Measurements from ENCODE around the gene PSD.
A peak's percentile ranks its signal among the peaks of the same experiment; 100 is the strongest.

The PSD gene

DNA sequence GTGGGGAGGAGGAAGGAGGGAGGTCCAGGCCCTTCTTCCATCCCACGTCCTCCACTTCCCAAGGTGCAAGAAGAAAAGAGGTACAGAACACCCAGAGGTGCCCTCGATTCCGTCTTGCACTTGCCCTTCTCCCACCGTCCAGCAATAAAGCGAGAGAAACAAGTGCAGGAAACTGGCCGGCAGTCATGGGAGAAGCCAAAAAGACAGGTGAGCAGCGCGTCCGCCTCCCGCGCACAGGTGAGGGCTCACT is 31.5 kb upstream of the PSD start:
- Histone ChIP-seq H3K4me1 (ENCODE audit: control insufficient read depth, low read length) (peaks cover 28% of the 10 kb centered on the region), H3K4me2 (ENCODE audit: low read length) (peak overlapping the region; percentile 81)

DNA sequence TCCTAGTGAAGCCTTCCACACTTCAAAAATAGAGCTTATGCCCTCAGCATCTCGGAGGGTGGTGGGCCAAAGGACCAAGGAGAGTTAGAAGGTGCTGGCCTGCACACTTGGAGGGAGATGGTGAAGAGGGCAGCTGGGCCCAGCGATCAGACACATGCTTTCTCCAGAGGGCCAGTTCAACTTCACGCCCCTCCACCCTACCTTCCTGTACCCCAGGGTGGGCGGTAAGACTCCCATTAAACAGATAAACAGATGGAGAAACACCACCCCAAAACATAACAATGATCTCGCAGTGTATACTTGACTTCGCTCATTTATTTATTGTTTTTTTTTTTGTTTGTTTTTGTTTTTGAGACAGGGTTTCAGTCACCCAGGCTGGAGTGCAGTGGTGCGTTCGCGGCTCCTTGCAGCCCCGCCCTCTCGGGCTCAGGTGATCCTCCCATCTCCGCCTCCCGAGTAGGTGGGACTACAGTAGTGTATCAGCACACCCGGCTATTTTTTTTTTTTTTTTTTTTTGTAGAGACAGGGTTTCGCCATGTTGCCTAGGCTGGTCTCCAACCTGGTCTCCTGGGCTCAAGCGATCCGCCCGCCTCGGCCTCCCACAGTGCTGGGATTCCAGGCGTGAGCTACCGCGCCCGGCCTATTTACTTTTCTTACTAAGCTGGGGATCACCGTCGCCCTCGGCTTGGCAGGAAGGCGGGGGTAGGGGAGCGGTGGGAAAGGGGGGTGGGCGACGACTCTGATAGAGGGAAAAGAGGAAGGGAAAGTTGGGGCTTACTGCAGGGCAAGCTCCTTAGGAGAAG is 30.9 kb upstream of the PSD start:
- no peaks in the 10 kb centered on the region for H3K9me2 ChIP-seq (replicated peaks; ENCODE audit: control insufficient read depth, low read length)
- no peaks in the 10 kb centered on the region for H3K9me3 ChIP-seq (ENCODE audit: control insufficient read depth, insufficient read depth, low read length)
- H3F3A ChIP-seq (ENCODE audit: control insufficient read depth, insufficient read depth): peaks cover 2% of the 10 kb centered on the region; the same call in 1 of the 2 replicates
- peaks cover 29% of the 10 kb centered on the region for H3K36me3 ChIP-seq (ENCODE audit: control insufficient read depth, low read length)
- H3K4me2 ChIP-seq (ENCODE audit: low read length): peak overlapping the region; percentile 81
- H3K27ac ChIP-seq (ENCODE audit: low read depth, low read length): peak overlapping the region; percentile 86
- peaks cover 3% of the 10 kb centered on the region; the same call in 1 of the 2 replicates for H4K20me1 ChIP-seq (ENCODE audit: control insufficient read depth, insufficient read depth, low read depth, low read length)
- peaks cover 28% of the 10 kb centered on the region for H3K4me1 ChIP-seq (ENCODE audit: control insufficient read depth, low read length)
- no peaks in the 10 kb centered on the region for H3K27me3 ChIP-seq (ENCODE audit: control insufficient read depth, low read length)
- peaks cover 32% of the 10 kb centered on the region for H3K79me2 ChIP-seq (ENCODE audit: control insufficient read depth, low read length)
- TF ChIP-seq EZH2phosphoT487 (IDR thresholded peaks at IDR 0.05; ENCODE audit: borderline replicate concordance, low read length): no peak
- TF ChIP-seq, protein P1, sequence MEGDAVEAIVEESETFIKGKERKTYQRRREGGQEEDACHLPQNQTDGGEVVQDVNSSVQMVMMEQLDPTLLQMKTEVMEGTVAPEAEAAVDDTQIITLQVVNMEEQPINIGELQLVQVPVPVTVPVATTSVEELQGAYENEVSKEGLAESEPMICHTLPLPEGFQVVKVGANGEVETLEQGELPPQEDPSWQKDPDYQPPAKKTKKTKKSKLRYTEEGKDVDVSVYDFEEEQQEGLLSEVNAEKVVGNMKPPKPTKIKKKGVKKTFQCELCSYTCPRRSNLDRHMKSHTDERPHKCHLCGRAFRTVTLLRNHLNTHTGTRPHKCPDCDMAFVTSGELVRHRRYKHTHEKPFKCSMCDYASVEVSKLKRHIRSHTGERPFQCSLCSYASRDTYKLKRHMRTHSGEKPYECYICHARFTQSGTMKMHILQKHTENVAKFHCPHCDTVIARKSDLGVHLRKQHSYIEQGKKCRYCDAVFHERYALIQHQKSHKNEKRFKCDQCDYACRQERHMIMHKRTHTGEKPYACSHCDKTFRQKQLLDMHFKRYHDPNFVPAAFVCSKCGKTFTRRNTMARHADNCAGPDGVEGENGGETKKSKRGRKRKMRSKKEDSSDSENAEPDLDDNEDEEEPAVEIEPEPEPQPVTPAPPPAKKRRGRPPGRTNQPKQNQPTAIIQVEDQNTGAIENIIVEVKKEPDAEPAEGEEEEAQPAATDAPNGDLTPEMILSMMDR (IDR thresholded peaks at IDR 0.05; ENCODE audit: low read depth, low read length, poor library complexity, severe bottlenecking): no peak
- peak overlapping the region; percentile 93 for H3K4me3 ChIP-seq (ENCODE audit: low read length)

More for the DNA sequence above, 31.5 kb upstream of the PSD start:
- Histone ChIP-seq H3K27ac (ENCODE audit: low read depth, low read length) (peak overlapping the region; percentile 86), H3K9me2 (replicated peaks; ENCODE audit: control insufficient read depth, low read length) (no peaks in the 10 kb centered on the region), H3F3A (ENCODE audit: control insufficient read depth, insufficient read depth) (peaks cover 2% of the 10 kb centered on the region; the same call in 1 of the 2 replicates), H3K4me3 (ENCODE audit: low read length) (peak overlapping the region; percentile 93), H3K79me2 (ENCODE audit: control insufficient read depth, low read length) (peaks cover 32% of the 10 kb centered on the region), H3K36me3 (ENCODE audit: control insufficient read depth, low read length) (peaks cover 29% of the 10 kb centered on the region), H3K9me3 (ENCODE audit: control insufficient read depth, insufficient read depth, low read length) (no peaks in the 10 kb centered on the region), H3K27me3 (ENCODE audit: control insufficient read depth, low read length) (no peaks in the 10 kb centered on the region), H4K20me1 (ENCODE audit: control insufficient read depth, insufficient read depth, low read depth, low read length) (peaks cover 3% of the 10 kb centered on the region; the same call in 1 of the 2 replicates)
- no peak for TF ChIP-seq EZH2phosphoT487 (IDR thresholded peaks at IDR 0.05; ENCODE audit: borderline replicate concordance, low read length)
- TF ChIP-seq, protein P1 (IDR thresholded peaks at IDR 0.05; ENCODE audit: low read depth, low read length, poor library complexity, severe bottlenecking): peak; percentile 25

DNA sequence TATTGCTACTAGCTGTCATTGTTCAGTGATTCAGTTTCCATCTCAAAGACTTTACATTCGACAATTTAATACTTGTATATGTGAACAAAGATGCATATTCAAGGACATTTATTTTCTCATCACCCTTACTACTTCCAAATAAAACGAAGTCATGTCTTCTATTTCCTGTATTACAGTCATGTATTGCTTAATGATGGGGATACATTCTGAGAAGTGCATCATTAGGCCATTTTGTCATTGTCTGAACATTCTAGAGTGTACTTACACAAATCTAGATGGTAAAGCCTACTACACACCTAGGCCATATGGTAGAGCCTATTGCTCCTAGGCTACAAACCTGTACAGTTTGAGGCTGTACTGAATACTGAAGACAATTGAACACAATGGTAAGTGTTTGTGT is 26.3 kb upstream of the PSD start:
- Histone ChIP-seq H3F3A (ENCODE audit: control insufficient read depth, insufficient read depth) (no peaks in the 10 kb centered on the region), H3K4me3 (ENCODE audit: low read length) (no peak overlapping the region), H3K79me2 (ENCODE audit: control insufficient read depth, low read length) (peaks cover under 1% of the 10 kb centered on the region), H3K27me3 (ENCODE audit: control insufficient read depth, low read length) (peaks cover 6% of the 10 kb centered on the region), H3K36me3 (ENCODE audit: control insufficient read depth, low read length) (no peaks in the 10 kb centered on the region), H3K4me2 (ENCODE audit: low read length) (no peak overlapping the region), H3K4me1 (ENCODE audit: control insufficient read depth, low read length) (peaks cover 17% of the 10 kb centered on the region), H4K20me1 (ENCODE audit: control insufficient read depth, insufficient read depth, low read depth, low read length) (no peaks in the 10 kb centered on the region), H3K27ac (ENCODE audit: low read depth, low read length) (no peak overlapping the region), H3K9me3 (ENCODE audit: control insufficient read depth, insufficient read depth, low read length) (no peaks in the 10 kb centered on the region), H3K9me2 (replicated peaks; ENCODE audit: control insufficient read depth, low read length) (no peaks in the 10 kb centered on the region)
- TF ChIP-seq EZH2phosphoT487 (IDR thresholded peaks at IDR 0.05; ENCODE audit: borderline replicate concordance, low read length): no peak
- TF ChIP-seq, protein P1 (IDR thresholded peaks at IDR 0.05; ENCODE audit: low read depth, low read length, poor library complexity, severe bottlenecking): no peak

Data from DOHH2 (cell line).